Measurements from ENCODE around the gene COL26A1. TPM values are rescaled to one million over a fixed set of nuclear protein-coding genes. Genes with fewer than 3 reads are reported as not detected.

Gene COL26A1
- total RNA-seq, 1 donor from 2014 or later, result 0.58 TPM

DNA sequence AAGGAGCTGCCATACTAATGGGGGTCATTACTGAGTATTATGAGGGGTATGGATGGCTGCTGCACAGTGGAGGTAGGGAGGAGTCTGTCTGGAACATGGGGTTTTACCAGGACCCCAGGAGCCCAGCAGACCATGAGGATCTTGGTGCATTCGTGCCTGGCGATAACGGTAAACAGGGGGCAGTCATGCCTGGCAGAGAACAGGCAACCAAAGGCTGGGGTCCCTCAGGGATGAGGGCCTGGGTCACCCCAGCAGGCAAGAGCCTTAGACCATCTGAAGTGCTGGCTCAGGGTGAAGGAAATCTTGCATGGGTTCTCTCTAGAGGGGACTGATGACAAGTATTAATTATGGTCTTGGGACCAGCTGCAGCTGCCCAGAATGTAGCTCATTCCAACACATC lies 220.3 kb downstream of the COL26A1 start:
- ATAC-seq, result no peak
- no peaks in the 10 kb centered on the region for H3K9me3 ChIP-seq
- DNase-seq, result no peak
- H3K27me3 ChIP-seq, result peaks cover 7% of the 10 kb centered on the region
- intact Hi-C loops (cut with DNase I), result no loop called here
- no peaks in the 10 kb centered on the region for H3K4me1 ChIP-seq
- H3K36me3 ChIP-seq, result no peaks in the 10 kb centered on the region
- H3K4me3 ChIP-seq, result no peak overlapping the region
- H3K27ac ChIP-seq, result no peak overlapping the region
- no peak for TF ChIP-seq CTCF (IDR thresholded peaks at IDR 0.05)

DNA sequence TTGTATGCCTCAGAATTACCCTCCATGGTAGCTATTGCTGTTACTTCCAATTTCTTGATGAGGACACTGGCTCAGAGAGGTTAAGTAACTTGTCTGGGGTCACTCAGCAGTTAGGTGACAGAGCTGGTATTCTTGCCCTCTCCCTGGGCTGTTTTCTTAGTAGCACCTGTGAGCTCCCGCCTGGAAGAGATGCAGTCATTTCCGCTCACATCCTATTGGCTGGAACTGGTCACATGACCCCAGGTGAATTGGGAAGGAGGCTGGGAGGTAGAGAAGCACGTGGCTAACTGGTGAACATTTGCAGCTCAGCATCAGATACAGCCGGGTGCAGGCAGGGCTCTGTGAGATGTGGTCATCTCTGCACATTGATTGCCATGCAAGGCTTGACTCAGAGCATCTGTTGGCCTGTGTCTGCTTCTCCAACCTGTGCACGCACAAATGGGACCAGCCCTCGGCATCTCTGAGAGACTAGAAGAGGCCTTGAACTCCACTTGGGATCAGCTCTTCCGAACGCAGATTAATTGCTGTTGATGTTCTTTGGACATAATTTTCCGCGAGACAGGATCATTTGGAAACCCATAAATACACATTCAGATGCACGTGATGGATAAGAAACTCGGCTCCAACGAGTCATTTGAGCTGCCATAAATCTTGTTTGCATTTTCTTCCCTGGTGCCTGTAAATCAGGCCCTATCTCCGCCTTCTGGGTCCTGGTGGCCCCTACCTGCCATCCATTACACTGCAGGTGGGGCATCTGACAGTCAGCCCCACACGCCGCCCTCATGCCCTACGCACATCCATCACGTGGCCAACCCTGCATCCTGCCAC lies 223.6 kb downstream of the COL26A1 start:
- no peaks in the 10 kb centered on the region for H3K4me1 ChIP-seq
- ATAC-seq (no peak), DNase-seq (no peak)
- H3K27me3 ChIP-seq, result peaks cover 7% of the 10 kb centered on the region
- no peak overlapping the region for H3K27ac ChIP-seq
- no peak overlapping the region for H3K4me3 ChIP-seq
- no peak for TF ChIP-seq CTCF (IDR thresholded peaks at IDR 0.05)
- intact Hi-C loops (cut with DNase I), result no loop called here
- H3K9me3 ChIP-seq, result no peaks in the 10 kb centered on the region
- H3K36me3 ChIP-seq, result no peaks in the 10 kb centered on the region

- intact Hi-C loops (cut with DNase I), result no loop called here
- DNase-seq, result no peak
- Histone ChIP-seq H3K27ac (no peak overlapping the region), H3K9me3 (no peaks in the 10 kb centered on the region), H3K4me1 (no peaks in the 10 kb centered on the region), H3K36me3 (no peaks in the 10 kb centered on the region), H3K27me3 (peaks cover under 1% of the 10 kb centered on the region), H3K4me3 (no peak overlapping the region)
- TF ChIP-seq CTCF (IDR thresholded peaks at IDR 0.05), result no peak
- no peak for ATAC-seq
Observed at GRCh38 chr7:101586906-101587677, 224.4 kb downstream of the COL26A1 start.

DNA sequence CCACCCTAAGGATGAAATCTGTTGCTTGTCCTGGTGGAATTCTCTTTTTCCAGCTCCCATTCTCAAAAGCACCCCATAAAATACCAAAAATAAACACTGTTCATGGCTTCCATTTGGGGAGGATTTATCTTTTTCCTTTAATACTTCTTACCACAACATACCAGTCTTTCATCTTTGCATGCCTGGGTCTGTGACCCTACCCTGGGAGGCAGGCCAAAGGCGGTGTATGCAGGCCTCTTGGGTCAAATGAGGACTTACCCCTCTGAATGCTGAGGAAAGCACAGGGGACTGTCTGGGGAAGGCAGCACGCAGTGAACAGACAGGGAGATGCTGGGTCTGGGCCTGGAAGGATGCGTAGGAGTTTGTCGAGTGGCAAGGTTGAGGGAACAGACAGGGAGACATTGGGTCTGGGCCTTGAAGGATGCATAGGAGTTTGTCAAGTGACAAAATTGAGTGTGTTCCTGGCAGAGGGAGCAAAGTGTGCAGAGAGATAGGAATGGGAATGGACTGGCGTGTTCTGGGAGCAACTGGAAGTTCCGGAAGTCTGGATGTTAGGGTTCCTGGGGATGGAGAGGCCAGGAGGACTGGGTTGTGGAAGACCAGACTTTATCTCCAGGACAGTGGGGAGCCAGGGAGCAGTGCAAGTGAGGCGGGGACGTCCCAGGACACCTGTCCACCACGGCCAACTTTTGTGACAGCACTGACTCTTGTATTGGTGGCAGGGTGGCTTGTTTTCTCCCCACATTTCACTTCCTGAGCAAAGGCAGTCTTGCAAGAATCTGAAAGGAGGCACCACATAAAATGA lies 225.7 kb downstream of the COL26A1 start:
- Histone ChIP-seq H3K27me3 (no peaks in the 10 kb centered on the region), H3K27ac (no peak overlapping the region), H3K36me3 (no peaks in the 10 kb centered on the region), H3K9me3 (no peaks in the 10 kb centered on the region), H3K4me3 (no peak overlapping the region), H3K4me1 (no peaks in the 10 kb centered on the region)
- DNase-seq (no peak), ATAC-seq (no peak)
- intact Hi-C loops (cut with DNase I), result no loop called here
- TF ChIP-seq CTCF (IDR thresholded peaks at IDR 0.05), result no peak

DNA sequence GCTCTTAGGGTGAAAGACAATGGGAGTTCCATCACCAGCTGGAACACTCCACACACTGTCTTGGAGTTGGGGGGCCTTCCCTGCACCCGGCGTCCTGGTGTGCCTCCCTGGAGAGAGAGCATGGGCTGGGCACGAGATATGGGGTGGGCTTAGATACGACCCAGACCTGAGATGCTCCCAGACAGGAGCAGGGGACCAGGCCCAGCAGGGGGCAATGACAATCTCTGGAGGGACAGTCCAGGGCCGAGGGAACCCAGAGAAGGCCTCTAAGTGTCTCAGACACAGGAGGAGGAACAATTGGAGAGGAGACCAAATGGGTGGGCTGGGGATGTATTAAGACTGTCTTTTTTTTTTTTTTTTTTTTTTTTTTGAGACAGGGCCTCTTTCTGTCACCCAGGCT lies 226.4 kb downstream of the COL26A1 start:
- Histone ChIP-seq H3K27ac (no peak overlapping the region), H3K27me3 (no peaks in the 10 kb centered on the region), H3K9me3 (no peaks in the 10 kb centered on the region), H3K4me1 (no peaks in the 10 kb centered on the region), H3K36me3 (no peaks in the 10 kb centered on the region), H3K4me3 (no peak overlapping the region)
- ATAC-seq (no peak), DNase-seq (no peak)
- no peak for TF ChIP-seq CTCF (IDR thresholded peaks at IDR 0.05)
- intact Hi-C loops (cut with DNase I), result no loop called here
